Aorta (tissue), 5 donors: ENCODE results near the gene OR2D3. TPM values are rescaled to one million over a fixed set of nuclear protein-coding genes. Genes with fewer than 3 reads are reported as not detected.

Experiments
- ATAC-seq: fragments of 200-7000 bp; cut with Tn5 transposase; one replicate; pipeline ENCODE4 v1.9.1; 2022; ENCODE audit warnings: moderate library complexity; ENCODE audit not compliant: low FRiP score
- DNase-seq, 2 donors: peaks; one replicate each; pipeline ENCODE4 v3.0.0-alpha.2; 2020
- H3K27ac ChIP-seq, 2 donors: one replicate each; pipeline ENCODE4 v1.5.1; 2013; ENCODE audit warnings: low read length in 2 of 2, mild to moderate bottlenecking in 2 of 2, moderate library complexity in 2 of 2, control low read depth in 1 of 2, inconsistent platforms in 1 of 2, low read depth in 1 of 2
- H3K27me3 ChIP-seq, 2 donors: one replicate each; pipeline ENCODE4 v1.6.1; 2013; ENCODE audit warnings: control low read depth in 1 of 2, low read length in 1 of 2, mild to moderate bottlenecking in 1 of 2, moderate library complexity in 1 of 2; ENCODE audit not compliant: insufficient read depth in 2 of 2, control insufficient read depth in 1 of 2
- H3K36me3 ChIP-seq, 2 donors: one replicate each; pipeline ENCODE4 v1.6.1; 2013; ENCODE audit warnings: control low read depth in 1 of 2, low read length in 1 of 2, mild to moderate bottlenecking in 1 of 2; ENCODE audit not compliant: insufficient read depth in 2 of 2, control insufficient read depth in 1 of 2
- H3K4me1 ChIP-seq, 2 donors: one replicate each; pipeline ENCODE4 v1.6.1; 2013; ENCODE audit warnings: low read length in 2 of 2, control low read depth in 1 of 2, mild to moderate bottlenecking in 1 of 2, moderate library complexity in 1 of 2; ENCODE audit not compliant: insufficient read depth in 2 of 2, control insufficient read depth in 1 of 2
- H3K4me3 ChIP-seq, 2 donors: one replicate each; pipeline ENCODE4 v1.5.1; 2013; ENCODE audit warnings: low read length in 2 of 2, control low read depth in 1 of 2, mild to moderate bottlenecking in 1 of 2
- H3K9me3 ChIP-seq: one replicate; pipeline ENCODE4 v1.6.1; 2013; ENCODE audit warnings: mild to moderate bottlenecking, low read length; ENCODE audit not compliant: control insufficient read depth
- WGBS, 2 donors: extraction: QIAGEN DNeasy Blood & Tissue Kit; methylation state at CpG; one replicate each; pipeline ENCODE4 v1.1.7; 2013; 5-methylcytosine and 5-hydroxymethylcytosine counted together
- intact Hi-C, 2 donors: fragments of 100-400 bp; cut with DNase I; formaldehyde crosslinking; loops; one replicate each; pipeline versions ENCODE4 v1.14.2 to v1.15.0; 2022
- polyA plus RNA-seq, 2 donors: library from polyadenylated mRNA; stranded (reverse); fragments of 200-250 nt; gene quantifications; one replicate each; pipeline ENCODE4 v1.2.3, GENCODE V29; 2013
- total RNA-seq, 2 donors: library from RNA; stranded (reverse); fragmentation: NEBNext Ultra II Directional; extraction: Animal tissue kit (Norgen Biotek cat#: 25700); gene quantifications; one replicate each; pipeline ENCODE4 v1.2.1, GENCODE V29; 2021
- donor health status: healthy with polysubstance abuse.
- donor health status: Bipolar disorder and iron deficiency.
- donor health status: DM: no; HTN: no; CAD: no.
- donor health status: DM: no; HTN: no; CAD: no.
- donor health status: DM: yes; HTN: yes; CAD: no.

OR2D3 gene
- total and polyA plus RNA-seq, 4 donors, result not detected

DNA sequence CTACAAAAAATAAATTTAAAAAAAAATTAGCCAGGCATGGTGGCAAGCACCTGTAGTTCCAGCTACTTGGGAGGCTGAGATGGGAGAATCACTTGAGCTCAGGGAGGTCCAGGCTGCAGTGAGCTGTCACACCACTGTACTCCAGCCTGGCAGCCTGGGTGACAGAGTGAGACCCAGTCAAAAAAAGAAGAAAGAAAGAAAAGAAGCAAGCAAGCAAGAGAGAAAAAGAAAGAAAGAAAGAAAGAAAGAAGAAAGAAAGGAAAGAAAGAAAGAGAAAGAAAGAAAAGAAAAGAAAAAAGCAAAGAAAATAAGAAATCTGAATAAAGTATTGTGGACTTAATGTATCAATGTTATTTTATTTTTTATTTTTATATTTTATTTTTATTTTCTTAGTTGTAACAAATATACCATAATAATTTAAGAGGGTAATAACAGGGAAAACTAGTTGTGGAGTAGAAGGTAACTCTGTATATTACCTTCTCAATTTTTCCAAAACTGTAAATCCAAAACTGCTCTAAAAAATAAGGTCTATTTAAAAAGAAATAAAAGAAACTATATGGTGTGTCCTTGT, 4.3 kb downstream of the OR2D3 start:
- no peaks in the 10 kb centered on the region for H3K9me3 ChIP-seq
- no peak for ATAC-seq
- H3K36me3 ChIP-seq, result no peaks in the 10 kb centered on the region
- peaks cover 1 to 4% of the 10 kb centered on the region in 2 donors for H3K4me1 ChIP-seq
- DNase-seq, result no peak
- intact Hi-C loops, result no loop called here
- H3K27me3 ChIP-seq, result no peaks in the 10 kb centered on the region
- H3K27ac ChIP-seq, result no peak overlapping the region
- H3K4me3 ChIP-seq, result no peak overlapping the region

DNA sequence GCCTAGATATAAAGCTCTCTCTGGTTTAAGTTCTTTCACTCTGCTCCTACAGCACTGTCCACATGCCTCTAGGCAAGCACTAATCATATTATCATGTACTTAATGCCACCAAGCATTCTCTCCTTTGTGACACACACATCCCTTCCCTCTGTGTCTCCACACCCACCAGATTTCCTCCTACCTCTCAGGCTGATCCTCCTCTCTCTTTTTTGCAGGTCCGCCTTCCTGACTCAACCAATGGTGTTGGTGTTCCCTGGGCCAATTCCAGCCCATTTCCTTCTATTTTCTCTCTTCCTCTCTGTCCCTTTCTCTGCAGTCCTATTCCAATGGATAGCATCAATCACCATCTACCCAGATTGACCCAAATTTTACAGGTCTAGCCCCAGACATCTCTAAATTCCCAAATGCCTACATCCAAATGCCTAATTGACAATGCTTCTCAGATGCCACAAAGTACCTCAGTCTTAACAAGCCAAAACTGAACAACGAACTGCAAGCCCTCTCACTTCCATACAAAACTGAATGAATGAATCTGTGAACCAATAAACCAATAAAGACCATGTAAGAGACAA, 4.9 kb downstream of the OR2D3 start:
- no peaks in the 10 kb centered on the region for H3K27me3 ChIP-seq
- intact Hi-C loops, result no loop called here
- no peak overlapping the region for H3K4me3 ChIP-seq
- H3K9me3 ChIP-seq, result no peaks in the 10 kb centered on the region
- 60 to 63% methylated on average over 2 of the region's 2 CpGs for WGBS, 2 donors
- H3K36me3 ChIP-seq, result no peaks in the 10 kb centered on the region
- no peak for DNase-seq
- peaks cover 1 to 4% of the 10 kb centered on the region in 2 donors for H3K4me1 ChIP-seq
- ATAC-seq, result peak; percentile 40
- peak overlapping the region in 1 of 2 donors; percentile 3 for H3K27ac ChIP-seq

DNA sequence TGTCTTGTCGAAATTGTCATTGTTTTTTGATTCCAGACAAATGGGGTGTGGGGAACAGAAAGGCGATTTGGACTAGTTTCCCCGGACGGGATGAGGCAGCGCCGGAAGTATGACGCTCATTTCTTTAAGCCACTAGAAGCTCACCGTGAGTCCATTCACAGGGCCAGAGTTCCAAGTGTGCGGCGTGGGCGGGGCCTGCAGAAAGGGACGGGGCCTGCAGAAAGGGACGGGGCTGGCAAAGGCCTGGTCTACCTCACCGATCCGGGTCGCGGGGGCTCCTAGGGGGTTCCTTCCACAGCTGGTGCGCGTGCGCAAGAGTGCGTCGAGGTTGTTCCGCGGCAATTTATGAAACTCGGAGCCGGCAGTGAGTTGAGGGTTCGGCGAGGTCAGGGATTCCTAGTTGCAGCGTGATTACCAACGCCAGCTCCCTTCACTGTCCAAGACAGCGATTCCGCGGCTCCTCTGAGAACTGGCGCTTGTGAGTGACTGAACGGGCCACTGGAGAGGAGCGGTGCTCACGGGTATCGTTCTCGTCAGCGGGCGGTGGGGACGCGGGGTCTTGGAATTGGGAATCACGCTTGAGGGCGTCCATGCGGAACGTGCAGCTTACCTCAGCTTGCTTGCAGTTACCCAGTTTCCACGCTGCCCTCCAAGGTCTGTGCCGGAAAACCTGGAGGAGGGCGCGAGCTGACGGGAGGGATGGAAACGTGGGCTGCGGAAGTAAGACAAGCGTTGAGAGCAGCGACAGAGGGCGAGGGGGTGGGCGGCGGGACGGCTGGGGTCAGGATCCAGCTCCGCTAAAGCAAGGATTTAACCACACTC, 5.6 kb downstream of the OR2D3 start, which contains the start of gene ZNF215:
ZNF215 (plus strand) TSS at position 219 of the 822 bp plus-strand sequence. CDS start 5,847 bp downstream, outside the sequence.
- 1% methylated on average over 60 to 61 of the region's 61 CpGs for WGBS, 2 donors
- intact Hi-C loops, result no loop called here
- H3K27ac ChIP-seq, result peak within 1 kb of the TSS in 1 of 2 donors; percentile 3
- peaks cover 1 to 4% of the 10 kb centered on the region in 2 donors for H3K4me1 ChIP-seq
- H3K36me3 ChIP-seq, result no peaks in the 10 kb centered on the region
- H3K4me3 ChIP-seq, result peak within 1 kb of the TSS; percentile 6 to 65
- H3K9me3 ChIP-seq, result no peaks in the 10 kb centered on the region
- ATAC-seq, result peak; percentile 72
- DNase-seq, result peak; percentile 75 to 93
- H3K27me3 ChIP-seq, result no peaks in the 10 kb centered on the region

GRCh38 chr11:6927030-6927617, 6.3 kb downstream of the OR2D3 start:
- DNase-seq (no peak), ATAC-seq (no peak)
- WGBS, 2 donors, result 14 to 18% methylated on average over 11 of the region's 11 CpGs
- intact Hi-C loops, result no loop called here
- H3K4me1 ChIP-seq, result peaks cover 1 to 4% of the 10 kb centered on the region in 2 donors
- no peak overlapping the region for H3K27ac ChIP-seq
- no peaks in the 10 kb centered on the region for H3K27me3 ChIP-seq
- H3K9me3 ChIP-seq, result no peaks in the 10 kb centered on the region
- peak overlapping the region; percentile 6 to 65 for H3K4me3 ChIP-seq
- no peaks in the 10 kb centered on the region for H3K36me3 ChIP-seq

DNA sequence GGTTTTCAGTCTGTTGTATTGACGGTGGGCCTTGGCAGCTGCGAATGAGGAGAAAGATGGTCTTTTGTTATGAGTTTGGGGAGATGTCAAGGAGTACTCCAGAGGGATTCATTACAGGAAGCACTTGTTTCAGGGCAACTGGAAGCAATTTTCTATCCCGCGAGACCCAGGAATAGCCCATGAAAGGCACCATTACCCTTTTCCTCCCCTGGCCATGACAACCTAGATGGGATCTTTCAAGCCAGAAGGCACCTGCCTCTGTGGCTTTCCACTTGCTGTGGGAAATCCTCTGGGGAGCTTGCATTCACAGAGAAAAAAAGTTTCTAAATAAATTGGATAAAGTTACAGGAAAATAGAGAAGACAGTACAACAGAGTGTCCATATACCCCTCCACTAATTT, 8.1 kb downstream of the OR2D3 start:
- Histone ChIP-seq H3K4me1 (peaks cover 1 to 4% of the 10 kb centered on the region in 2 donors), H3K4me3 (no peak overlapping the region), H3K9me3 (no peaks in the 10 kb centered on the region), H3K27ac (no peak overlapping the region), H3K27me3 (no peaks in the 10 kb centered on the region), H3K36me3 (no peaks in the 10 kb centered on the region)
- no peak for ATAC-seq
- intact Hi-C loops, result no loop called here
- DNase-seq, result no peak
- WGBS, 2 donors, result 50 to 60% methylated on average over 4 of the region's 4 CpGs

DNA sequence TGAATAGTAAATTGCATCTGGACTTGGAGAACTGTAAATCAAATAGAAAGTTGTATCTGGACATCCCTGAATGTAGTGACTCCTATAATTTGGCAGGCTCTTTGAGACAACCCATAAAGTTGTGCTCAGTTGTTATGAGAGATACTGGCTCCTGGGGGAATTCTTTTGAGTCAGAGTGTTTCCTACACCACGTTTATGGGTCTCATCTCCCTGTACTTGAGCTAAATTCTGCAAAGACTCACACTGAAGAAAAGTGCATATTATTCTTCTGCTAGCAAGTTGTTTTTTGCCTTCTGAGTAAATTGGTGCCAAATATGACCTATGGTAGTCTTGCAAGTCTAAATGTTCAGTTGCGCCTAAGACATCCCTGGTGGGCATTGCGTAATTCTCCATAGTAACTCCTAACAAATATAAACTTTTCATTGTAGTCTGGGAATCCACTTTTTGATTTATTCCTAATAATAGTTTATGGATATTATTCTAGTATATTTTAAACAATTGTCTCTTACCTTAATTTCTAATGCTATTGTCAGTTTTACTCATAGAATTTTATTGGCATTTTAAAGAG, 10.4 kb downstream of the OR2D3 start:
- WGBS, 2 donors, result 75% methylated on average over 3 of the region's 3 CpGs
- Histone ChIP-seq H3K36me3 (no peaks in the 10 kb centered on the region), H3K27ac (no peak overlapping the region), H3K4me1 (peaks cover 1 to 4% of the 10 kb centered on the region in 2 donors), H3K9me3 (no peaks in the 10 kb centered on the region), H3K27me3 (no peaks in the 10 kb centered on the region), H3K4me3 (no peak overlapping the region)
- intact Hi-C loops, result no loop called here
- DNase-seq (no peak), ATAC-seq (no peak)

GRCh38 chr11:6932145-6932544, 11.3 kb downstream of the OR2D3 start:
- no peak overlapping the region for H3K27ac ChIP-seq

DNA sequence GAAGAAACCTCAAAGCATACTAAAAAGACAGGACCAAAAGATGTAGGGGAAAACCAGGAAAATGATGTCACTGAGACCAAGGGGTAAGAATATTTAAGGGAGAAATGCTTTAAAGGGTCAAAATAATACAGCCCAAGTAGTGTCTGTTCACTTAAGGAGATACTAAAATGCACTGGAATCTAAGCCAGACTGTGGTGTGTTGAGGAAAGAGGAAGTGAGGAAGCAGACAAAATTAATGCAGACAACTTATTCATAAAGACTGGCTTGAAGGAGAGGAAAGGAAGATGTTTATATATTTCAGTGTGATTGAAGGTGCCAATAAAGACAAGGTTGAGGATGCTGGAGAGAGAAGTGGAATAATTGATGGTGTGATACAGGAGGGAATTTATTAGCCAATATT, 21.2 kb downstream of the OR2D3 start:
- DNase-seq (no peak), ATAC-seq (no peak)
- Histone ChIP-seq H3K27ac (no peak overlapping the region), H3K4me3 (no peak overlapping the region), H3K36me3 (no peaks in the 10 kb centered on the region), H3K4me1 (no peaks in the 10 kb centered on the region), H3K9me3 (no peaks in the 10 kb centered on the region), H3K27me3 (no peaks in the 10 kb centered on the region)
- intact Hi-C loops, result no loop called here

More at GRCh38 chr11:6932145-6932544, 11.3 kb downstream of the OR2D3 start:
- H3K4me3 ChIP-seq, result no peak overlapping the region
- no peaks in the 10 kb centered on the region for H3K9me3 ChIP-seq
- no peaks in the 10 kb centered on the region for H3K36me3 ChIP-seq
- no peaks in the 10 kb centered on the region for H3K27me3 ChIP-seq
- no peak for ATAC-seq
- intact Hi-C loops, result no loop called here
- DNase-seq, result no peak
- H3K4me1 ChIP-seq, result peaks cover 1 to 4% of the 10 kb centered on the region in 2 donors
- 78 to 83% methylated on average over 7 of the region's 7 CpGs for WGBS, 2 donors
